Activated naive CD8-positive, alpha-beta T cell treated with anti-CD3 and anti-CD28 coated beads, Interleukin-2, amount 50 U/mL, for 16 hours (primary cell): ENCODE data around the gene LRRK1.
A peak's percentile ranks its signal among the peaks of the same experiment; 100 is the strongest.

Experiments
- DNase-seq: peaks from one replicate; pipeline ENCODE4 v3.0.0-alpha.2; 2020; ENCODE audit warnings: low read depth, low spot score

LRRK1 gene

GRCh38 chr15:101006931-101007691 lies 88.0 kb downstream of the LRRK1 start:
- peak; percentile 34 for DNase-seq

- peak; percentile 74 for DNase-seq
These were observed 89.3 kb downstream of the LRRK1 start for GRCh38 chr15:101008158-101009139.

- DNase-seq = no peak
These were observed 90.0 kb downstream of the LRRK1 start for GRCh38 chr15:101009176-101009575.

- DNase-seq = no peak
These were observed 91.6 kb downstream of the LRRK1 start for GRCh38 chr15:101010781-101011180.

GRCh38 chr15:101012326-101013200 lies 93.4 kb downstream of the LRRK1 start:
- DNase-seq = no peak

- no peak for DNase-seq
These were observed 94.0 kb downstream of the LRRK1 start for GRCh38 chr15:101013201-101013550.

GRCh38 chr15:101013769-101014675 lies 94.9 kb downstream of the LRRK1 start:
- no peak for DNase-seq

- peak; percentile 32 for DNase-seq
These were observed 96.0 kb downstream of the LRRK1 start for GRCh38 chr15:101014921-101015841.

- DNase-seq = no peak
These were observed 97.4 kb downstream of the LRRK1 start for GRCh38 chr15:101016581-101016980.

GRCh38 chr15:101017093-101017754 lies 98.1 kb downstream of the LRRK1 start:
- no peak for DNase-seq

GRCh38 chr15:101018016-101018415 lies 98.9 kb downstream of the LRRK1 start:
- DNase-seq = no peak

GRCh38 chr15:101018450-101018849 lies 99.3 kb downstream of the LRRK1 start:
- no peak for DNase-seq

GRCh38 chr15:101019366-101019896 lies 100.3 kb downstream of the LRRK1 start:
- no peak for DNase-seq

- DNase-seq = no peak
These were observed 101.3 kb downstream of the LRRK1 start for GRCh38 chr15:101020451-101020850.

GRCh38 chr15:101020945-101021344 lies 101.8 kb downstream of the LRRK1 start:
- DNase-seq = no peak

- DNase-seq = no peak
These were observed 103.1 kb downstream of the LRRK1 start for GRCh38 chr15:101022306-101022705.

GRCh38 chr15:101022876-101023275 lies 103.7 kb downstream of the LRRK1 start:
- DNase-seq = no peak

- no peak for DNase-seq
These were observed 104.4 kb downstream of the LRRK1 start for GRCh38 chr15:101023501-101024072.
